A673 (cell line): Measurements from ENCODE around the gene METRN. TPM values are rescaled to one million over a fixed set of nuclear protein-coding genes. Genes with fewer than 3 reads are reported as not detected.

Experiments
- BruUV-seq: library from RNA; stranded (reverse); fragments of 400-500 nt; replicated peaks from 2 replicates; lab custom pipeline; 2021; lab: Mats Ljungman, UMichigan
- CTCF ChIA-PET: fragments of 300-600 bp; sonication (Branson Sonifier 250); formaldehyde crosslinking; loops from one replicate; lab custom pipeline; 2022; ENCODE audit warnings: antibody characterized with exemption; lab: Charles Lee
- POLR2A ChIA-PET: fragments of 300-600 bp; sonication (Branson Sonifier 250); formaldehyde crosslinking; loops from one replicate; lab custom pipeline; 2022; ENCODE audit warnings: antibody characterized with exemption; ENCODE audit not compliant: low non-redundant PET; lab: Charles Lee
- DNase-seq: peaks from one replicate; pipeline ENCODE4 v3.0.0-alpha.2; 2015; ENCODE audit warnings: low spot score
- H3K27ac ChIP-seq: fragments of 200-600 bp; sonication (generic); 2 replicates; pipeline ENCODE4 v1.5.1; 2016; ENCODE audit warnings: mixed run types, low read depth, mild to moderate bottlenecking, mixed read lengths, antibody characterized with exemption, low read length; ENCODE audit not compliant: poor library complexity, severe bottlenecking
- H3K27me3 ChIP-seq: fragments of 200-600 bp; sonication (generic); replicated peaks from 2 replicates; pipeline ENCODE4 v1.6.1; 2017; ENCODE audit warnings: mixed run types, low read depth, mild to moderate bottlenecking, mixed read lengths, antibody characterized with exemption, low read length; ENCODE audit not compliant: insufficient read depth, poor library complexity
- H3K36me3 ChIP-seq: fragments of 200-600 bp; sonication (generic); 2 replicates; pipeline ENCODE4 v1.6.1; 2016; ENCODE audit warnings: mixed run types, mild to moderate bottlenecking, mixed read lengths, antibody characterized with exemption, low read length; ENCODE audit not compliant: insufficient read depth, poor library complexity, severe bottlenecking
- H3K4me1 ChIP-seq: fragments of 200-600 bp; sonication (generic); 2 replicates; pipeline ENCODE4 v1.6.1; 2017; ENCODE audit warnings: mixed run types, mild to moderate bottlenecking, mixed read lengths, antibody characterized with exemption, low read length; ENCODE audit not compliant: insufficient read depth, poor library complexity, severe bottlenecking
- H3K4me3 ChIP-seq: fragments of 200-600 bp; sonication (generic); 2 replicates; pipeline ENCODE4 v1.5.1; 2016; ENCODE audit warnings: low read depth, mixed run types, mild to moderate bottlenecking, mixed read lengths, low read length; ENCODE audit not compliant: poor library complexity, severe bottlenecking
- H3K9me3 ChIP-seq: fragments of 200-600 bp; sonication (generic); 2 replicates; pipeline ENCODE4 v1.6.1; 2016; ENCODE audit warnings: mixed run types, low read depth, mild to moderate bottlenecking, mixed read lengths, antibody characterized with exemption, low read length; ENCODE audit not compliant: poor library complexity, severe bottlenecking
- CTCF ChIP-seq: fragments of 300-800, 200-600 bp; sonication (generic); conservative IDR thresholded peaks from 2 replicates; pipeline ENCODE4 v1.5.1; 2017; ENCODE audit warnings: low read depth, mild to moderate bottlenecking, antibody characterized with exemption, low read length, moderate library complexity, mixed read lengths
- EZH2 ChIP-seq: fragments of 200-600 bp; sonication (generic); IDR thresholded peaks from 2 replicates; pipeline ENCODE4 v1.6.1; 2017; ENCODE audit warnings: borderline replicate concordance, low read depth, mild to moderate bottlenecking, mixed read lengths, antibody characterized with exemption, low read length; ENCODE audit not compliant: poor library complexity, severe bottlenecking
- intact Hi-C: fragments of 100-400 bp; cut with micrococcal nuclease; formaldehyde crosslinking; loops from one replicate; pipeline ENCODE4 v1.10.0; 2022; ENCODE audit not compliant: unreplicated experiment
- total RNA-seq: library from RNA; stranded (reverse); gene quantifications from 2 replicates; pipeline ENCODE4 v1.2.3, GENCODE V29; 2021

METRN gene
- total RNA-seq, 1 experiment from 2014 or later = 0.86 TPM

DNA sequence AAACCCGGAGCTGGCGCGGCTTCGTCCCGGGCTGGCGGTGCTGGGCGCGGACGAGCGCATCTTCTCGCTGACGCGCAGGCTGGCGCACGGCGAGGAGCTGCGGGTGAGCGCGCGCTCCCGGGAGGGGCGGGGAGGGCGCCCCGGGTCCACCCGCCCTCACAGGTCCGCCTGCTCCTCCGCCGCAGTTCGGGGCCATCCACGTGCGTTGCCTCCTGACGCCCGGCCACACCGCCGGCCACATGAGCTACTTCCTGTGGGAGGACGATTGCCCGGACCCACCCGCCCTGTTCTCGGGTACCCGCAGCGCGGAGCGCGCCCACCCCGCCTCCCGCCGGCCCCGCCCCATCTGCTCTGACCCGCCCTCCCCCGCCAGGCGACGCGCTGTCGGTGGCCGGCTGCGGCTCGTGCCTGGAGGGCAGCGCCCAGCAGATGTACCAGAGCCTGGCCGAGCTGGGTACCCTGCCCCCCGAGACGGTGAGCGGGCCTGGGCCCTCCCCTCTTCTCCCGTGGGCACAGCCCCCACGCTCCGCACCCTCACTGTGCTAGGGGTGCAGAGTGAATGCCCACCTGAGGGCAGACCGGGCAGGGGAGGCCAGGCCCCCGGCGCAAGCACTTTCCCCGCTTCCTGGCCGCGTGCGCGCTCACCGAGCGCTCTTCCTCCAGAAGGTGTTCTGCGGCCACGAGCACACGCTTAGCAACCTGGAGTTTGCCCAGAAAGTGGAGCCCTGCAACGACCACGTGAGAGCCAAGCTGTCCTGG lies 13.4 kb downstream of the METRN start:
- no peak overlapping the region for H3K27ac ChIP-seq
- no peaks in the 10 kb centered on the region for H3K9me3 ChIP-seq
- peaks cover 10% of the 10 kb centered on the region for H3K4me1 ChIP-seq
- ChIA-PET CTCF (interaction anchor here (0.8 kb wide), 1 partner anchor 12 kb away, joined by 5 read pairs; no protein-coding TSS in a partner anchor), POLR2A (no interaction called here)
- BruUV-seq = no TSS peak
- peak; percentile 69 for DNase-seq
- no peaks in the 10 kb centered on the region for H3K27me3 ChIP-seq
- no peak for TF ChIP-seq CTCF
- TF ChIP-seq EZH2 = no peak
- H3K36me3 ChIP-seq = no peaks in the 10 kb centered on the region
- peak overlapping the region; percentile 52 for H3K4me3 ChIP-seq
- intact Hi-C loops = no loop called here

DNA sequence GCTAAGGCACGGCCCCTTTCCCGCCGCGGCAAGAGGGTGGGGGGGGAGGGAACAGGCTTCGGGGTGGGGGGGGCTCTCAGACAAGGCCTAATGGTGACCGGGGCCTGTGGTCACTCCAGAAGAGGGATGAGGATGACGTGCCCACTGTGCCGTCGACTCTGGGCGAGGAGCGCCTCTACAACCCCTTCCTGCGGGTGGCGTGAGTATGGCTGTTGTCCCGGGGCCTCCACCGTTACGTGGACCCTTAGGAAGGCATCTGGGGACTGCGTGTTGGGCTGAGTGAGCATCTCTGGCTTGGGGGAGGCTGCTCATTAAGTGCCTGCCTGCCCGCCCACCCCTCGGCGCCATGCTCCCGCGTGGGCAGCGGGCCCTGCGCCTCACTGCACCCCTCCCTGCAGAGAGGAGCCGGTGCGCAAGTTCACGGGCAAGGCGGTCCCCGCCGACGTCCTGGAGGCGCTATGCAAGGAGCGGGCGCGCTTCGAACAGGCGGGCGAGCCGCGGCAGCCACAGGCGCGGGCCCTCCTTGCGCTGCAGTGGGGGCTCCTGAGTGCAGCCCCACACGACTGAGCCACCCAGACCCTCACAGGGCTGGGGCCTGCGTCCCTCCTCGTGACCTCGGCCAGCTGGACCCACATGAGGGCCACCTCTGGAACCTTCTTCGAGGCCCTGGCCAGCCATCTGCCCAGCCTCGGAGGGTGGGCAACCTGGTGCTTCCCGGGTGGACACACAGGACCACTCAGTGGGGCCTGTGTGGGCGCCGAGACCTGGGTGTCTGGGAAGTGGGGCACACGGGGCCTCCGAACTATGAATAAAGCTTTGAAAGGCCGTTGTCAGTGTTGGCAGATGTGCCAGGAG lies 14.2 kb downstream of the METRN start:
- no peaks in the 10 kb centered on the region for H3K36me3 ChIP-seq
- H3K4me1 ChIP-seq = peaks cover 10% of the 10 kb centered on the region
- TF ChIP-seq CTCF (no peak), EZH2 (no peak)
- no peaks in the 10 kb centered on the region for H3K9me3 ChIP-seq
- BruUV-seq = no TSS peak
- H3K4me3 ChIP-seq = no peak overlapping the region
- no peak for DNase-seq
- CTCF ChIA-PET = interaction anchor here (0.8 kb wide), 1 partner anchor 17 kb away, joined by 3 read pairs; no protein-coding TSS in a partner anchor
- H3K27ac ChIP-seq = no peak overlapping the region
- intact Hi-C loops = no loop called here
- H3K27me3 ChIP-seq = no peaks in the 10 kb centered on the region
- POLR2A ChIA-PET = no interaction called here

- H3K36me3 ChIP-seq = peaks cover 7% of the 10 kb centered on the region
- no peaks in the 10 kb centered on the region for H3K27me3 ChIP-seq
- intact Hi-C loops = no loop called here
- BruUV-seq = no TSS peak
- H3K9me3 ChIP-seq = no peaks in the 10 kb centered on the region
- ChIA-PET POLR2A (no interaction called here), CTCF (interaction anchor here (0.8 kb wide), 1 partner anchor 18 kb away, joined by 3 read pairs; no protein-coding TSS in a partner anchor)
- no peak overlapping the region for H3K27ac ChIP-seq
- TF ChIP-seq CTCF (no peak), EZH2 (no peak)
- H3K4me3 ChIP-seq = no peak overlapping the region
- no peak for DNase-seq
- H3K4me1 ChIP-seq = peaks cover 10% of the 10 kb centered on the region
These were observed 15.1 kb downstream of the METRN start for GRCh38 chr16:729768-730665.
